ENCODE data around the gene MDK.

DNA sequence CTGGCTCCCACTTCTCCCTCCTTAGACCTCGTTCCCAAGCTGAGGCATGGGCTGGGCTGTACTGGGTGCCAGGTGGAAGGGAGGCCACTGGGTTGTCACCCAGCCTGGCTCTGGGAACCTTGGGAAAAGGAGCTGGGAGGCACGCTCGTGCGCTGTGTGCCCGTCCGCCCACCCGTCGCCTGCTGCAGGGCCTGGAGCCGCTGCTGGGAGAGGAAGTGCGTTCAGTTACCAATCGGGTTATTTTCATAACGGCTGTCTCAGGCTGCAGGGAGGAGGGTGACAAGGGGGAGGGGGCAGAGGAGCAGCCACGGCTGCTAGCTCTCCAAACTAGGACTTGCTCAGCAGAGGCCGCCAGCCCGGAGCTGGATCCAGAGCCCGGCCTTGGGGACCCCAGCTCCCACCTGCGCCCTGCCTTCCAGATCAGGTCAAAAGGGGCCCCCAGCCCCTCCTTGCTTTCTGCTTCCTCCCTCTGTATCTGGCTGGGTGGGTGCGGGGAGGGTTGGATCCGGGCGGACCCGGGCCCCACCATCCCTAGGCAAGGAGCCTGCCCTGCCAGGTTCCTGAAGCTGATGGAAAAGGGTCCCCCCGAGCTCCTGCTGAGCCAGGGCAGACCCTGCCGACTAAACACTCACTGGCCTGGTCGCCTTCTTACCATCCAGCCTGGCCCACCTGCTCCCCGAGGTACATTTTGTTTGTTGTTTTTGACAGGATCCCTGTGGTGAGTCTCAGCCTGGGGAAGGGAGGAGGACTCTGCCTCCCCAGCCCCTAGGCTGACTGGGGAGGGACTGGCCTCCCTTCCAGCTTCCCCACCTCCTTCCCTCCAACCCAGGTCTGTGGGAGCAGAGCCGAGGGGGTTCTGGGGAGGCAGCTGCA lies 19.9 kb upstream of the MDK start:
- TF ChIP-seq GATA2 (IDR thresholded peaks at IDR 0.05; ENCODE audit: low read depth, low read length) (no peak), GATA3 (IDR thresholded peaks at IDR 0.05; ENCODE audit: low read depth, low read length) (no peak)

Measured in SH-SY5Y (cell line).